Left lung (tissue), 10 donors: ENCODE data around the gene ACTN2. TPM values are rescaled to one million over a fixed set of nuclear protein-coding genes. Genes with fewer than 3 reads are reported as not detected.

Source experiments
- ATAC-seq: fragments of 200-7000 bp; cut with Tn5 transposase; one replicate; pipeline ENCODE4 v1.9.1; 2020; ENCODE audit warnings: moderate library complexity
- DNase-seq, 4 donors: peaks; one replicate each; pipeline ENCODE4 v3.0.0-alpha.2; 2013 to 2020
- H3K27ac ChIP-seq, 2 donors: fragments of 200-600 bp; sonication (generic) in 1 of 2; one replicate each; pipeline versions ENCODE4 v1.5.0 to v1.8.0; 2020 to 2021
- H3K27me3 ChIP-seq, 2 donors: fragments of 200-600 bp; sonication (generic) in 1 of 2; one replicate each; pipeline versions ENCODE4 v1.5.0 to v1.8.0; 2020 to 2021
- H3K36me3 ChIP-seq, 2 donors: fragments of 200-600 bp; sonication (generic) in 1 of 2; one replicate each; pipeline versions ENCODE4 v1.5.0 to v1.8.0; 2020 to 2021
- H3K4me1 ChIP-seq, 2 donors: fragments of 200-600 bp; one replicate each; pipeline ENCODE4 v1.8.0; 2021
- H3K4me3 ChIP-seq, 2 donors: fragments of 200-600 bp; sonication (generic) in 1 of 2; one replicate each; pipeline versions ENCODE4 v1.5.0 to v1.8.0; 2020 to 2021; ENCODE audit warnings: mild to moderate bottlenecking in 1 of 2
- H3K9me3 ChIP-seq, 2 donors: fragments of 200-600 bp; sonication (generic) in 1 of 2; one replicate each; pipeline versions ENCODE4 v1.5.0 to v1.8.0; 2020 to 2021
- intact Hi-C, 2 donors: fragments of 100-400 bp; cut with DNase I; formaldehyde crosslinking; loops; one replicate each; pipeline versions ENCODE4 v1.11.2 to v1.14.2; 2022
- polyA plus RNA-seq, 6 donors: library from polyadenylated mRNA; unstranded; fragments of 120-200 nt; gene quantifications; one replicate each; pipeline ENCODE4 v1.2.1, GENCODE V29; 2013; ENCODE audit not compliant: insufficient read length in 6 of 6
- total RNA-seq, 2 donors: library from RNA; stranded (reverse); fragmentation: NEBNext Ultra II Directional; extraction: Animal tissue kit (Norgen Biotek cat#: 25700); gene quantifications; one replicate each; pipeline ENCODE4 v1.2.1, GENCODE V29; 2021
- TF ChIP-seq, protein P1 (sequence below), 2 donors: fragments of 200-600 bp; sonication (generic) in 1 of 2; IDR thresholded peaks; one replicate each; pipeline versions ENCODE4 v1.5.0 to v1.8.0; 2021; ENCODE audit warnings: antibody characterized with exemption in 2 of 2
- donor health status: DM: no; HTN: yes; CAD: no.
- donor health status: DM: no; HTN: no; CAD: no.

Gene ACTN2
- total and polyA plus RNA-seq, 8 donors = 1.3 to 4.0 (median 2.5) TPM

DNA sequence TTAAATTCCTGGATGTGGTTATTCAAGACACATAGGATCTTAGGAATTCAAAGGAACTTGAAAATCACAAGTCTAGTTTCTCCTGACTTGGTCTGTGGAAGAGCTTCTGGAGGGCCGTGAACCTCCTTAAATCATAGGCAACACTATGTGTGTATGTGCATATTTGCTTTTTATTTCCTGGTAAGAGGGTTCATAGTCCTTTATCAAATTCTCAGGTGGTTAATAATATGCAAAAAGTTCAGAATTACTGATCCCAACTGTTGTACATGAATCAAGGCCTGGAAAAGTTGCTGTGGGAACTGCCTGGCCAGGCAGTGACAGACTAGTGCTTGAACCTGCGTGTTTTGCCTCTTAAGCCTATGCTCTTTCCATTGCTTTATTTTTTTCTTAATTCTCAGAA, 121.7 kb downstream of the ACTN2 start:
- ATAC-seq (peak; percentile 16), DNase-seq (no peak)
- Histone ChIP-seq H3K4me1 (peaks cover 0 to 13% of the 10 kb centered on the region in 2 donors), H3K27me3 (no peaks in the 10 kb centered on the region), H3K36me3 (peaks cover 0 to 59% of the 10 kb centered on the region in 2 donors), H3K9me3 (no peaks in the 10 kb centered on the region), H3K4me3 (no peak overlapping the region), H3K27ac (no peak overlapping the region)
- intact Hi-C loops = no loop called here
- TF ChIP-seq, protein P1, sequence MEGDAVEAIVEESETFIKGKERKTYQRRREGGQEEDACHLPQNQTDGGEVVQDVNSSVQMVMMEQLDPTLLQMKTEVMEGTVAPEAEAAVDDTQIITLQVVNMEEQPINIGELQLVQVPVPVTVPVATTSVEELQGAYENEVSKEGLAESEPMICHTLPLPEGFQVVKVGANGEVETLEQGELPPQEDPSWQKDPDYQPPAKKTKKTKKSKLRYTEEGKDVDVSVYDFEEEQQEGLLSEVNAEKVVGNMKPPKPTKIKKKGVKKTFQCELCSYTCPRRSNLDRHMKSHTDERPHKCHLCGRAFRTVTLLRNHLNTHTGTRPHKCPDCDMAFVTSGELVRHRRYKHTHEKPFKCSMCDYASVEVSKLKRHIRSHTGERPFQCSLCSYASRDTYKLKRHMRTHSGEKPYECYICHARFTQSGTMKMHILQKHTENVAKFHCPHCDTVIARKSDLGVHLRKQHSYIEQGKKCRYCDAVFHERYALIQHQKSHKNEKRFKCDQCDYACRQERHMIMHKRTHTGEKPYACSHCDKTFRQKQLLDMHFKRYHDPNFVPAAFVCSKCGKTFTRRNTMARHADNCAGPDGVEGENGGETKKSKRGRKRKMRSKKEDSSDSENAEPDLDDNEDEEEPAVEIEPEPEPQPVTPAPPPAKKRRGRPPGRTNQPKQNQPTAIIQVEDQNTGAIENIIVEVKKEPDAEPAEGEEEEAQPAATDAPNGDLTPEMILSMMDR (IDR thresholded peaks at IDR 0.05) = no peak

DNA sequence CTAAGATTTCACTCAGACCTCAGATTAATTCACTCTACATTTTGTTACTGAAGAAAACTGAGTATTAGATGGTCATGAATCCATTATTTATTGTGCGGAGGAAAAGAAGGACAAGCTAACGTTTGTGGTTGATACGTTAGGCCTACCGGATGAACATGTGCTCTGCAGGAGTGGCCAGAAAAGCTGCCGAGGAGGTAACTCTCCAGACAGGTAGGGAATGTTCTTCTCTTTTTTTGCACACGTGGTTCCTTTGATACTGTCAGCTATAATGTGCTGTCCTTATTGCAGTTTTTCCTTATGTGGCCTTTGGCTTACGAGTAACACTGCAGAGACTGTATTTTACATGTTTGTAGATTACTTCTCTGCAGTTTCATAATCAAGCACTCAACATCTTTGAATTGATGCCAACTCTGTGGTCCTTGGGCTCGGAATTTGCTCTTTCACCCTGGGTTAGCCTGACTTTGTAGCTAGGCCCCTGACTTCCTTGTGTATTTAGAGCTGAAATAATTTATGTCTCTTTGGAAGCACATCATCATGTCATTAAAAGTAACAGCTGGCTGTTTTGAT, 122.3 kb downstream of the ACTN2 start:
- Histone ChIP-seq H3K36me3 (peaks cover 0 to 61% of the 10 kb centered on the region in 2 donors), H3K9me3 (no peaks in the 10 kb centered on the region), H3K4me3 (no peak overlapping the region), H3K27ac (no peak overlapping the region), H3K27me3 (no peaks in the 10 kb centered on the region), H3K4me1 (peaks cover 0 to 13% of the 10 kb centered on the region in 2 donors)
- DNase-seq (peak in 1 of 4 donors; percentile 13), ATAC-seq (peak; percentile 84)
- intact Hi-C loops = no loop called here
- TF ChIP-seq, protein P1 (IDR thresholded peaks at IDR 0.05) = no peak

DNA sequence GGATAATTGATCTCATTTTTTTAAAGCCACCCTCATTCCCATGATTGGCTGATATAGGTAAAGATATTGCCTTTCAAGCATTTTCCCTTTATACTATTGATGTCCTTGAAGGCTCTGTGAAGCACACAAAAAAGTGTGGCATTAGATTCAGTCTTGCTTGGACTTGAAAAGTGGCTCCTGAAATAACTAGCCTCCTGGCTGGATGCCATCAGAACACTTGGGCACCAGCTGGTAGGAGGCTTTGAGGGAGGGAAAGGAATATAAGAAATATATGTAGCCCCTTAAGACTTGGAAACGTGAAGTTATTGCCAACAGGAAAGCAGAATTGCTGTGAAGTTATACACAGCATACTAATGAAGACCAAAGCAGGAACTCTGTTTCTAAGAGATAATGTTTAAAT, 122.8 kb downstream of the ACTN2 start:
- H3K4me1 ChIP-seq = peaks cover 0 to 13% of the 10 kb centered on the region in 2 donors
- H3K9me3 ChIP-seq = no peaks in the 10 kb centered on the region
- peaks cover 0 to 64% of the 10 kb centered on the region in 2 donors for H3K36me3 ChIP-seq
- peak in 1 of 4 donors; percentile 16 for DNase-seq
- no peak overlapping the region for H3K4me3 ChIP-seq
- no peaks in the 10 kb centered on the region for H3K27me3 ChIP-seq
- intact Hi-C loops = no loop called here
- no peak overlapping the region for H3K27ac ChIP-seq
- TF ChIP-seq, protein P1 (IDR thresholded peaks at IDR 0.05) = no peak
- ATAC-seq = peak; percentile 46

DNA sequence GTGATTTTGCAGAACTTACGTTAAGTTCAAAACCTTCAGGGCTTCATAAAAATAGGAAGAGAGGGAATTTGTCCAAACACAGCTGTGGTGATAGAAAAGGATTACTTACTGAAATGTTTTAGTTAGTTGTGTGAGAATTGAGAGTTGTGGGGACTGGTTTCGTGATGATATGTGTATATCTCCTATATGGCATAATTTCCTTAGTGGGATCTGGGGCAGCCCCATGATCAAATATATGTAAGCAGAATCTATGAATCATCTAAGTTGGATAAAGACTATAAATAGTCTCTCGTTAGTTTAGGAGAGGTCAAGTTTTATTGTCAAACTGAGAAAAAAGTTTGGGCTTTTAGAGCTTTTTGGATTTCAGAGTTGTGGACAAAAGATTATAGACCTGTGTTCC, 123.7 kb downstream of the ACTN2 start:
- no peaks in the 10 kb centered on the region for H3K9me3 ChIP-seq
- intact Hi-C loops = no loop called here
- ATAC-seq (no peak), DNase-seq (no peak)
- no peak overlapping the region for H3K27ac ChIP-seq
- TF ChIP-seq, protein P1 (IDR thresholded peaks at IDR 0.05) = no peak
- H3K36me3 ChIP-seq = peaks cover 0 to 68% of the 10 kb centered on the region in 2 donors
- H3K27me3 ChIP-seq = no peaks in the 10 kb centered on the region
- peaks cover 0 to 13% of the 10 kb centered on the region in 2 donors for H3K4me1 ChIP-seq
- H3K4me3 ChIP-seq = no peak overlapping the region

DNA sequence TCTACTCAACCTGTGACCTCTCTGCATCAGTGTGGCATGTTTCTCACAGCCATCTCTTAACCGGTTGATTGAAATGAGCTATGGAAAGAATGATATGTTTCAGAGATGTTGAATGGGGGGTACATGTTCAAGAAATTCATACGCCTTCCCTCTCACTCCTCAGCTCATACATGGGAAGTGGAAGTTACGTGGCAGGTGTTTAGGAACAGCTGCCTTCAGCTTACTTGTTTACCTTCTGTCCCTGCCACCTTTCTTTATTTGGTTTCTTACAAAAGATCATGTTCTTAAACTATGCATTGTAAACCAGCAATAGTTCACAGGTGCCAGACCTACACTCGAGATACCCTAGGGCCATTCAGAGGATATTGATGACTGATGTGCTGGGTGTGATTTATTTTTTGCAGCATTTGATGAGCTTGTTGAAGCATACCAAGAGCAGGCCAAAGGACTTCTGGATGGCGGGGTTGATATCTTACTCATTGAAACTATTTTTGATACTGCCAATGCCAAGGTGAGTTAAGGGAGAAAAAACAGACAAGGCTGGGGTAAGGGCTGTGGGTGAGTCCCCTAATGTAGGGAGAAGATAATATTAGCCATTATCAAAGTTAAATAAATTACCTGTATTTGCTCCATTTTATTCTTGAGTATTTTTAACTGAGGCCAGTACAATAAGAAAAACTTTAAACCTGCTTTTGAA, 126.2 kb downstream of the ACTN2 start:
- Histone ChIP-seq H3K9me3 (no peaks in the 10 kb centered on the region), H3K36me3 (peaks cover 0 to 83% of the 10 kb centered on the region in 2 donors), H3K27ac (no peak overlapping the region), H3K27me3 (no peaks in the 10 kb centered on the region), H3K4me1 (peaks cover 0 to 13% of the 10 kb centered on the region in 2 donors), H3K4me3 (no peak overlapping the region)
- intact Hi-C loops = no loop called here
- ATAC-seq = no peak
- TF ChIP-seq, protein P1 (IDR thresholded peaks at IDR 0.05) = no peak
- no peak for DNase-seq
